WI38 (cell line): ENCODE data around the gene MITF.
A peak's percentile ranks its signal among the peaks of the same experiment; 100 is the strongest.

Source experiments
- H3K4me3 ChIP-seq: 2 replicates; pipeline ENCODE4 v1.5.1; 2011; ENCODE audit warnings: low read depth, mild to moderate bottlenecking, control low read depth, low read length
- CTCF ChIP-seq: IDR thresholded peaks from 2 replicates; pipeline ENCODE4 v1.5.1; 2012; ENCODE audit warnings: low read depth, mild to moderate bottlenecking, control low read depth, low read length

Gene MITF

GRCh38 chr3:69739204-69740102, at the start of gene MITF:
Gene MITF (plus strand): TSS chr3:69739464. CDS start chr3:69739598, 134 bp downstream.
- TF ChIP-seq CTCF, result no peak
- H3K4me3 ChIP-seq, result peak within 1 kb of the TSS; percentile 75

GRCh38 chr3:69691860-69692259, 47.4 kb upstream of the MITF start:
- no peak overlapping the region for H3K4me3 ChIP-seq
- TF ChIP-seq CTCF, result no peak

- no peak overlapping the region for H3K4me3 ChIP-seq
- no peak for TF ChIP-seq CTCF
Observed at GRCh38 chr3:69692761-69693160, 46.5 kb upstream of the MITF start.

GRCh38 chr3:69695443-69695842, 43.8 kb upstream of the MITF start:
- TF ChIP-seq CTCF, result no peak
- no peak overlapping the region for H3K4me3 ChIP-seq

- TF ChIP-seq CTCF, result no peak
- no peak overlapping the region for H3K4me3 ChIP-seq
Observed at GRCh38 chr3:69695933-69696332, 43.3 kb upstream of the MITF start.

- no peak for TF ChIP-seq CTCF
- no peak overlapping the region for H3K4me3 ChIP-seq
Observed at GRCh38 chr3:69696367-69696766, 42.9 kb upstream of the MITF start.

- no peak overlapping the region for H3K4me3 ChIP-seq
- no peak for TF ChIP-seq CTCF
Observed at GRCh38 chr3:69697381-69697780, 41.9 kb upstream of the MITF start.
